Left colon (tissue), 2 donors: ENCODE results near the gene RUNX1. TPM values are rescaled to one million over a fixed set of nuclear protein-coding genes. Genes with fewer than 3 reads are reported as not detected.

ENCODE experiments used
- ATAC-seq: fragments of 200-7000 bp; cut with Tn5 transposase; one replicate; pipeline ENCODE4 v1.9.1; 2020; ENCODE audit warnings: mild to moderate bottlenecking, moderate library complexity
- DNase-seq, 2 donors: peaks; one replicate each; pipeline ENCODE4 v3.0.0-alpha.2; 2020
- intact Hi-C, 2 donors: fragments of 100-400 bp; cut with DNase I in 1 of 2; cut with micrococcal nuclease in 1 of 2; formaldehyde crosslinking; loops; one replicate each; pipeline versions ENCODE4 v1.11.2 to v1.14.0; 2022; cut with DNase I, micrococcal nuclease
- total RNA-seq, 2 donors: library from RNA; stranded (reverse); fragmentation: NEBNext Ultra II Directional; extraction: Animal tissue kit (Norgen Biotek cat#: 25700); gene quantifications; one replicate each; pipeline ENCODE4 v1.2.1, GENCODE V29; 2021
- donor health status: DM: no; HTN: no; CAD: no.
- donor health status: DM: yes; HTN: yes; CAD: no.

The RUNX1 gene
- total RNA-seq, 2 donors from 2014 or later: 17.7 to 25.8 TPM

DNA sequence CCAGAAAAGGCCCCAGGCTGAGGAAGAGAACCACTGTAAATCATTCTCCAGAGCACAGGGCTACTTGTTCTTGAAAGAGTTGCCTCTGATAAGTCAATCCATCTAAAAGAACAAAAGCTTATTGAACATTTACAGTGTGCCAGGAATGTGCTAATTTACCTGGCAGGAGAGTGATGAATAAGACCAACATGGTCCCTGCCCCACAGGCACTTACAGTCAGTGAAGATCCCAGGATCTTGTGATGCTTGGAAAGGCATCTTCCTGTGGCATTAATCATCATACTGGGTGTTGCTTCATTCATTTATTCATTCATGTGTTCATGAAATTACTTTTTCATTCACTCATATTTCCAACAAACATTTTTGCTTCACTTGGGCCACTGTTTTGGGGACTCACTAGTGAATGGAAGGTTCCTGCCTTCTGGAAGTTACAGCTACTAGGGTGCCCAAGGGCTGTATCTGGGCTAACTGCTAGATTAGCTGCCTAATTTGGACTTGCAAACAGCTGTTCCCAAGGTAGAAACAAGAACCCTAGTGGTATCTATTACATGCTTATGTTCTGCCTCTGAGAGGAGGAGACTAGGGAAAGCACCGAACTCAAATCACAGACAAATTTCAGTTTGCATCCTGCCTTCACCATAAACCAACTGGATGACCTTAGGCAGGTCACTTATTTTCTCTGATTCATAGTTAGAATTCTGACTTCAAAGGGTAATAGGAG, 246.8 kb downstream of the RUNX1 start:
- DNase-seq (no peak), ATAC-seq (peak; percentile 42)
- intact Hi-C loops: no loop called here

- ATAC-seq (peak; percentile 3), DNase-seq (no peak)
- intact Hi-C loops: no loop called here
Measured at GRCh38 chr21:34801519-34802132, 247.5 kb downstream of the RUNX1 start.

DNA sequence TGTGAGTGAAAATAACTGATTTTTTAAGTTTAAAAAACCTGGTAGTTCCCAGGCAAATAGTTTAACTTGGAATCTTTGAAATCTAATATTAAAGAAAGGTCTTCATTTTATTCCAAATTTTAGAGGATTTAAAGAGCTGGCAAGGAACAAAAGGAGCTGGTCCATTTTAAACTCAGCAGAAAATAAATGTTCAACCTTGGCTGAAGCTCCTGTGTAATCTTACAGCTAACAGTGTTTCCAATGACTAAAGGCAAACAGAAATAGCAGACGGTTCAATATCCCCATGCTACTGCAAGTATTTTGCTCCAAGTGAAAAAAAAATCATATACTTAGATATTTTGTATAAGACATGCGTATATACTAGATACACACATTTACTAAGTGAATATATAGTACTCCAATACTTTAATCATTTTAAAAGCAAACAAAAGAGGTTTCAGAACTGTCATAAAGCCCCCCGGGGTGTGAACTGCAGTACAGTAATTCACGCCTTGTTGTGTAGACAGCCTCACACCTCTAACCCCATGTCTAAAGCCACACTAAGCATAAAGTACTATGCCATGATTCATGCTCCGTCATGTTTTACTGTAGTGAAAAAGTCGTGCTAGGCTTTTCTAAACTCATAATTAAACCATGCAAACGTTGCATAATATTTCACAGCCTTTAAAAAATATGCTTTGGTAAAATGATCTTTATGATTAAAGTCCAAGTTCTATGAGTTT, 248.1 kb downstream of the RUNX1 start:
- intact Hi-C loops: no loop called here
- DNase-seq: no peak
- peak; percentile 61 for ATAC-seq

DNA sequence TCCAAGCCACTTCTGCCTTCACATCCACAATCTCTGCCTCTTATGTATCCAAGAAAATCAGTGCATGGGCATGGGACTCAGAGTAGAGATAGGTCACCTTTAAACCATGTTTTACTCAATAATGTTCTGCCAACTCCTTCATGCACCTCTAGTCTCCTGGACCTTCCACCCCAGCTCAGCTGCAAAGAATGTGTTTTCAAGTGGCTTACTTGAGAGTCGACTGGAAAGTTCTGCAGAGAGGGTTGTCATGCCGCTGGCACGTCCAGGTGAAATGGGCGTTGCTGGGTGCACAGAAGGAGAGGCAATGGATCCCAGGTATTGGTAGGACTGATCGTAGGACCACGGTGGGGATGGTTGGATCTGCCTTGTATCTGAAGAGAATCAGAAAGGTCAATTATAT, 250.0 kb downstream of the RUNX1 start:
- ATAC-seq: no peak
- DNase-seq: no peak
- intact Hi-C loops: no loop called here

- no peak for DNase-seq
- intact Hi-C loops: no loop called here
- ATAC-seq: no peak
Measured at GRCh38 chr21:34797921-34798535, 251.1 kb downstream of the RUNX1 start.

GRCh38 chr21:34797201-34797525, 251.9 kb downstream of the RUNX1 start:
- intact Hi-C loops: no loop called here
- DNase-seq (no peak), ATAC-seq (peak; percentile 55)

- intact Hi-C loops: no loop called here
- DNase-seq: peak in 1 of 2 donors; percentile 38
- ATAC-seq: peak; percentile 40
Measured at GRCh38 chr21:34796518-34797200, 252.4 kb downstream of the RUNX1 start.

- ATAC-seq (peak; percentile 77), DNase-seq (peak; percentile 42 to 70)
- intact Hi-C loops: no loop called here
Measured at GRCh38 chr21:34795548-34796180, 253.4 kb downstream of the RUNX1 start.

DNA sequence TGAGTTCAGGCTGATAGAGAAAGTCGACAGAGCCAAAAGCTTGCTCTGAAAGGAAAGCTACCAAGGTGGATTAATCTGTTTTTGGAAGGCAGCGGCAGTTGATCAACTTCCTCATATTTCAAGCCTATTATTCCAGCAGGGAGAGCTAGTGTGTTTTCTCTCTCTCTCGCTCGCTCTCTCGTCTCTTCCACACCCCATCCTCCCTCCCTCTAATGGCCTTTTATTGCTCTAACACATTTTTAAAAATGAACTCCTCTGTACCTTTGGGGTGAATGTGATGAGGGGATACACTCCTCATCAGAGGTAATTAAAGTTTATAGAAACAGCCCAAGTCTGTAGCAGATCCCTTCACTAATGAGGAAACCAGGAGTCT, 253.9 kb downstream of the RUNX1 start:
- intact Hi-C loops: no loop called here
- peak; percentile 70 for ATAC-seq
- DNase-seq: no peak

DNA sequence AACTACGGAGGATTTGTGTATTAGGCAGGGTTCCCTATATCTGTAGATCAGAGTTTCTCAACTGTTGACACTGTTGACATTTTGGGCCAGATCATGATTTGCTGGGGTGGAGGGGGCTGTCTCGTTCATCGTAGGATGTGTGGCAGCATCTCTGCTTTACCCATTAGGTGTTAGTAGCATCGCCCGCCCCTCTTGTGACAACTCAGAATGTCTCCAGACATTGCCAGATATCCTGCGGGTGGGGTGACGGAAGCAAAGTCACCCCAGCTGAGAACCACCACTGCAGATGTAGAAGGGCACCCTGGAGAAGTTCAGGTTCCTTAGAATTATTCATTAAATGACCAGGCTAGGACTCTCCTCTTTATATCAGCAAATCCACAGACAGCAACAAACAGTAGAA, 254.4 kb downstream of the RUNX1 start:
- DNase-seq (no peak), ATAC-seq (no peak)
- intact Hi-C loops: no loop called here

DNA sequence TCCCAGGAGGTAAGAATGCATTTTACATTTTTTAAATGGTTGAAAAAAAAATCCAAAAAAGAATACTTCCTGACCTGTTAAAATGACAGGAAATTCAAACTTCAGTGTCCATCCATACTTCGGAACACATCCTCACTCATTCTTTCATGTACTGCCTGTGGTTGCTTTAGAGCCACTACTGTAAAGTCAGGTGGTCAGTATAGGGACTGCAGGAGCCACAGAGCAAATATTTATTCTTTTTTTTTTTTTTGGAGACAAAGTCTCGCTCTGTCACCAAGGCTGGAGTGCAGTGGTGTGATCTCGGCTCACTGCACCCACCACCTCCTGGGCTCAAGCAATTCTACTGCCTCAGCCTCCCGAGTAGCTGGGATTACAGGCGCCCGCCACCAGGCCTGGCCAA, 255.6 kb downstream of the RUNX1 start:
- ATAC-seq (no peak), DNase-seq (no peak)
- intact Hi-C loops: no loop called here

- no peak for DNase-seq
Measured at GRCh38 chr21:34792504-34793089, 256.5 kb downstream of the RUNX1 start.

GRCh38 chr21:34791776-34792503, 257.2 kb downstream of the RUNX1 start:
- ATAC-seq (no peak), DNase-seq (no peak)
- intact Hi-C loops: no loop called here

More at GRCh38 chr21:34792504-34793089, 256.5 kb downstream of the RUNX1 start:
- intact Hi-C loops: no loop called here
- ATAC-seq: no peak

- no peak for DNase-seq
- ATAC-seq: no peak
- intact Hi-C loops: no loop called here
Measured at GRCh38 chr21:34790834-34791233, 258.3 kb downstream of the RUNX1 start.

DNA sequence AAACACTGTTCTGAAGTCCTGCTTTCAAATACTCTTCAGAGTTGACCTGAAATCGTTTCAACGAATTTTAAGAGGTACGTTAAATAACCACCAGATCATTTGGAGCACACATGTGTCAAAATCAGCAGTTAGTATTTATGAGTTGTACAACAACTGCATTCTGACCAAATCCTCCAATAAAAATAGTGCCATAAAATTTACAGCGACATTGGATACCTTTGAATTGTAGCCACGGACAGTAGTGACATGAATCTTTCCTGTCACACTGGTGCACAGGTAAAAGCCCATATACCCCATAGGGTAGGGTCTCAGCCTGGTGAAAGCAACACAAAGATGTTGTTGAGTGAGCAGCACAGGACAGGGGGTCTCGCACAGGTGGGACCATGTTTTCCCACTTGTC, 258.8 kb downstream of the RUNX1 start:
- intact Hi-C loops: no loop called here
- ATAC-seq: no peak
- no peak for DNase-seq

DNA sequence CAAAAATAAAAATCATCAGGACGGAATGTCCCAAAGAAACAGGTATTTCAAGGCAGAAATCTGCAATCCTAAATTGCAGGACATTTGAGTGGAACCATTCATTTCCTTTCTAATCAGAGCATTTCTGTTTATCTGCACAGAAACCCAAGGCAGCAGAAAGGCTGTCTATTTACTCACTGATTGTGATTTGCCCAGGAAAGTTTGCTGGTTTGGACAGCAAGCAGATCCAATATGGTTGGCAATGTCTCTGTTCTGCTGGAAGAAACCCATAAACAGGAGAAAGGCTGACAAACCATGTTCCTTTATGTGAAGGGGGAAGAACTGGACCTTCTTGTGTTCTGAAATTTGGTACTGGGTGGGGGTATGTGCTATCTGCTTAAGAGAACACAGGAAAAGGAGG, 260.2 kb downstream of the RUNX1 start:
- ATAC-seq (no peak), DNase-seq (no peak)
- intact Hi-C loops: no loop called here

- intact Hi-C loops: no loop called here
- no peak for ATAC-seq
Measured at GRCh38 chr21:34783815-34784214, 265.3 kb downstream of the RUNX1 start.

More at GRCh38 chr21:34783815-34784214, 265.3 kb downstream of the RUNX1 start:
- no peak for DNase-seq
